Smooth muscle cell (in vitro differentiated cells): ENCODE data around the gene C18orf63. TPM values are rescaled to one million over a fixed set of nuclear protein-coding genes. Genes with fewer than 3 reads are reported as not detected.

ENCODE experiments used
- DNase-seq: peaks from one replicate; lab custom pipeline; 2025; ENCODE audit not compliant: unreplicated experiment; lab: John Stamatoyannopoulos, UW
- H2AFZ ChIP-seq: fragments of 200-600 bp; sonication (generic); 2 replicates; pipeline ENCODE4 v1.6.0; 2016; ENCODE audit warnings: antibody characterized with exemption, low read depth, mild to moderate bottlenecking
- H3F3A ChIP-seq: fragments of 200-600 bp; sonication (generic); 2 replicates; pipeline ENCODE4 v1.6.0; 2017; ENCODE audit warnings: antibody characterized with exemption, low read depth
- H3K27ac ChIP-seq: fragments of 200-600 bp; sonication (generic); 2 replicates; pipeline ENCODE4 v1.5.1; 2016; ENCODE audit warnings: low read depth, mild to moderate bottlenecking
- H3K27me3 ChIP-seq: fragments of 200-600 bp; sonication (generic); 2 replicates; pipeline ENCODE4 v1.6.1; 2016; ENCODE audit warnings: low read depth, mild to moderate bottlenecking
- H3K36me3 ChIP-seq: fragments of 200-600 bp; sonication (generic); 2 replicates; pipeline ENCODE4 v1.5.1; 2016; ENCODE audit warnings: low read depth
- H3K4me1 ChIP-seq: fragments of 200-600 bp; sonication (generic); 2 replicates; pipeline ENCODE4 v1.5.1; 2016; ENCODE audit warnings: low read depth
- H3K4me2 ChIP-seq: fragments of 200-600 bp; sonication (generic); 2 replicates; pipeline ENCODE4 v1.6.0; 2016; ENCODE audit warnings: mild to moderate bottlenecking
- H3K4me3 ChIP-seq: fragments of 200-600 bp; sonication (generic); 2 replicates; pipeline ENCODE4 v1.5.1; 2016; ENCODE audit warnings: mild to moderate bottlenecking
- H3K79me2 ChIP-seq: fragments of 200-600 bp; sonication (generic); 2 replicates; pipeline ENCODE4 v1.6.0; 2016; ENCODE audit warnings: low read depth, mild to moderate bottlenecking
- H3K9ac ChIP-seq: fragments of 200-600 bp; sonication (generic); 2 replicates; pipeline ENCODE4 v1.6.0; 2016; ENCODE audit warnings: low read depth
- H3K9me3 ChIP-seq: fragments of 200-600 bp; sonication (generic); replicated peaks from 2 replicates; pipeline ENCODE4 v1.5.1; 2016; ENCODE audit warnings: low read depth
- H4K20me1 ChIP-seq: fragments of 200-600 bp; sonication (generic); 2 replicates; pipeline ENCODE4 v1.6.0; 2016; ENCODE audit warnings: low read depth
- WGBS: methylation state at CpG from one replicate; pipeline ENCODE4 v1.1.7; 2016; ENCODE audit warnings: low lambda C conversion rate; 5-methylcytosine and 5-hydroxymethylcytosine counted together
- polyA plus RNA-seq: library from polyadenylated mRNA; unstranded; fragments of >200 nt; fragmentation: Nextera tagmentation; extraction: Ambion mirVana; gene quantifications from 2 replicates; pipeline ENCODE4 v1.2.1, GENCODE V29; 2016
- total RNA-seq: library from RNA; depleted of rRNA; stranded (reverse); fragments of >200 nt; gene quantifications from 2 replicates; pipeline ENCODE4 v1.2.3, GENCODE V29; 2014
- TF ChIP-seq, protein P1 (sequence below): fragments of 200-600 bp; sonication (generic); IDR thresholded peaks from 2 replicates; pipeline ENCODE4 v1.5.1; 2017; ENCODE audit warnings: borderline replicate concordance, mild to moderate bottlenecking, antibody characterized with exemption; ENCODE audit not compliant: insufficient read depth, poor library complexity, severe bottlenecking

Gene C18orf63
- not detected in 2 replicates for total RNA-seq
- not detected in 2 replicates for polyA plus RNA-seq

GRCh38 chr18:74315464-74316256 lies at the start of gene C18orf63:
TSS of gene C18orf63 (plus strand) at chr18:74315839. CDS start at chr18:74317866, 2,027 bp downstream.
- Histone ChIP-seq H3K79me2 (no peaks in the 10 kb centered on the region), H3K27ac (no peak within 1 kb of the TSS), H3K9ac (no peak within 1 kb of the TSS), H3K4me2 (no peak within 1 kb of the TSS), H3K27me3 (no peaks in the 10 kb centered on the region), H3K4me1 (no peaks in the 10 kb centered on the region), H3K36me3 (no peaks in the 10 kb centered on the region), H3K4me3 (no peak within 1 kb of the TSS), H3F3A (no peaks in the 10 kb centered on the region), H3K9me3 (no peaks in the 10 kb centered on the region), H2AFZ (no peak within 1 kb of the TSS), H4K20me1 (no peaks in the 10 kb centered on the region)
- 96% methylated on average over 47 of the region's 51 CpGs for WGBS
- no peak for DNase-seq
- TF ChIP-seq, protein P1, sequence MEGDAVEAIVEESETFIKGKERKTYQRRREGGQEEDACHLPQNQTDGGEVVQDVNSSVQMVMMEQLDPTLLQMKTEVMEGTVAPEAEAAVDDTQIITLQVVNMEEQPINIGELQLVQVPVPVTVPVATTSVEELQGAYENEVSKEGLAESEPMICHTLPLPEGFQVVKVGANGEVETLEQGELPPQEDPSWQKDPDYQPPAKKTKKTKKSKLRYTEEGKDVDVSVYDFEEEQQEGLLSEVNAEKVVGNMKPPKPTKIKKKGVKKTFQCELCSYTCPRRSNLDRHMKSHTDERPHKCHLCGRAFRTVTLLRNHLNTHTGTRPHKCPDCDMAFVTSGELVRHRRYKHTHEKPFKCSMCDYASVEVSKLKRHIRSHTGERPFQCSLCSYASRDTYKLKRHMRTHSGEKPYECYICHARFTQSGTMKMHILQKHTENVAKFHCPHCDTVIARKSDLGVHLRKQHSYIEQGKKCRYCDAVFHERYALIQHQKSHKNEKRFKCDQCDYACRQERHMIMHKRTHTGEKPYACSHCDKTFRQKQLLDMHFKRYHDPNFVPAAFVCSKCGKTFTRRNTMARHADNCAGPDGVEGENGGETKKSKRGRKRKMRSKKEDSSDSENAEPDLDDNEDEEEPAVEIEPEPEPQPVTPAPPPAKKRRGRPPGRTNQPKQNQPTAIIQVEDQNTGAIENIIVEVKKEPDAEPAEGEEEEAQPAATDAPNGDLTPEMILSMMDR: no peak

DNA sequence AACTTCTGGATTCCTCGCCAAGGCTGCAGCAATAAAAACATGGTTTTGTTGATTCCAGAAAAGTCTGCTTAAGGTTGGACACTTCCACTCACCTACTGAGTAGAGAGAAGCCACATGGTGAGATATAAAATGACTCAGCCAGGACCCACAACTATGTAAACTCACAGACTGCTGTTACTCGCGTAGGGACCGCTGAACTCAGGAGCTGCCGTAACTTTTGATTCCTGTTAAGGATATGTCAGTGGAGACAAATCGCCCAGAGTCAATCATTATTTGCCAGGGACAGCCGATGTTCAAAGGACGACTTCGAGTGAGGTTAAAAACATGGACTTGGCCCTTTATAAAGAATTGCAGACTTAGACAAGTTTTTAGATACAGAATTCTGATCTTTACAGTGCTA lies 49.5 kb upstream of the C18orf63 start:
- Histone ChIP-seq H3F3A (no peaks in the 10 kb centered on the region), H2AFZ (no peak overlapping the region), H3K79me2 (peaks cover 23% of the 10 kb centered on the region), H3K27ac (no peak overlapping the region), H3K9ac (no peak overlapping the region), H3K36me3 (no peaks in the 10 kb centered on the region), H3K4me1 (no peaks in the 10 kb centered on the region), H3K27me3 (no peaks in the 10 kb centered on the region), H3K9me3 (no peaks in the 10 kb centered on the region), H4K20me1 (no peaks in the 10 kb centered on the region), H3K4me2 (no peak overlapping the region), H3K4me3 (no peak overlapping the region)
- TF ChIP-seq, protein P1: no peak
- 65% methylated on average over 9 of the region's 9 CpGs for WGBS
- no peak for DNase-seq

- no peak overlapping the region for H3K27ac ChIP-seq
- no peaks in the 10 kb centered on the region for H3F3A ChIP-seq
- H3K9me3 ChIP-seq: no peaks in the 10 kb centered on the region
- no peak overlapping the region for H2AFZ ChIP-seq
- no peaks in the 10 kb centered on the region for H3K27me3 ChIP-seq
- no peaks in the 10 kb centered on the region for H4K20me1 ChIP-seq
- no peaks in the 10 kb centered on the region for H3K4me1 ChIP-seq
- TF ChIP-seq, protein P1: no peak
- no peak overlapping the region for H3K4me3 ChIP-seq
- no peak overlapping the region for H3K4me2 ChIP-seq
- H3K9ac ChIP-seq: no peak overlapping the region
- 98% methylated on average over 7 of the region's 7 CpGs for WGBS
- no peaks in the 10 kb centered on the region for H3K36me3 ChIP-seq
- DNase-seq: no peak
- peaks cover 29% of the 10 kb centered on the region for H3K79me2 ChIP-seq
Measured at GRCh38 chr18:74268175-74268574, 47.5 kb upstream of the C18orf63 start.
